T-cell (primary cell): Measurements from ENCODE around the gene ARHGAP24. TPM values are rescaled to one million over a fixed set of nuclear protein-coding genes. Genes with fewer than 3 reads are reported as not detected.

Experiments used
- ATAC-seq, 4 experiments: fragments of 200-7000 bp in 3 of 4; fragments of 150-1000 bp in 1 of 4; cut with Tn5 transposase; replicated peaks in 1 of 4; 1 replicate in 3 of 4; 2 replicates in 1 of 4; pipeline ENCODE4 v1.10.0; 2021; ENCODE audit warnings: moderate library complexity in 3 of 4, mild to moderate bottlenecking in 2 of 4, moderate number of reproducible peaks in 1 of 4
- CTCF ChIA-PET, 2 donors: fragments of 300-600 bp; sonication (Branson Sonifier 250); formaldehyde crosslinking; loops; one replicate each; lab custom pipeline; 2022; ENCODE audit warnings: antibody characterized with exemption in 2 of 2; lab: Charles Lee
- POLR2A ChIA-PET, 2 donors: fragments of 300-600 bp; sonication (Branson Sonifier 250); formaldehyde crosslinking; loops; one replicate each; lab custom pipeline; 2022; ENCODE audit warnings: antibody characterized with exemption in 2 of 2; lab: Charles Lee
- DNase-seq, 35 experiments: peaks; one replicate each; pipeline versions ENCODE4 v3.0.0 to v3.0.0-alpha.2; 2013 to 2023
- H3K27ac ChIP-seq: one replicate; pipeline ENCODE4 v1.5.1; 2013; ENCODE audit warnings: low read length
- H3K27me3 ChIP-seq, 2 experiments: replicated peaks in 1 of 2; 1 replicate in 1 of 2; 2 replicates in 1 of 2; pipeline versions ENCODE4 v1.6.1 to v1.7.0; 2013; ENCODE audit warnings: low read length in 1 of 2, mixed read lengths in 1 of 2; ENCODE audit not compliant: control insufficient read depth in 2 of 2, insufficient read depth in 2 of 2; ENCODE audit errors: extremely low read depth in 1 of 2
- H3K36me3 ChIP-seq, 2 donors: 1 replicate in 1 of 2; 2 replicates in 1 of 2; pipeline versions ENCODE4 v1.6.1 to v1.7.0; 2013; ENCODE audit warnings: low read length in 1 of 2; ENCODE audit not compliant: control insufficient read depth in 2 of 2, insufficient read depth in 1 of 2; ENCODE audit errors: extremely low read depth in 1 of 2
- H3K4me1 ChIP-seq, 2 experiments: 1 replicate in 1 of 2; 2 replicates in 1 of 2; pipeline versions ENCODE4 v1.6.1 to v1.7.0; 2013; ENCODE audit warnings: low read length in 2 of 2, mixed read lengths in 1 of 2; ENCODE audit not compliant: insufficient read depth in 2 of 2, control insufficient read depth in 1 of 2; ENCODE audit errors: extremely low read depth in 1 of 2
- H3K4me3 ChIP-seq, 2 donors: 1 replicate in 1 of 2; 2 replicates in 1 of 2; pipeline versions ENCODE4 v1.5.1 to v1.7.0; 2013; ENCODE audit warnings: mild to moderate bottlenecking in 2 of 2, low read length in 1 of 2, moderate library complexity in 1 of 2; ENCODE audit not compliant: control insufficient read depth in 1 of 2; ENCODE audit errors: extremely low read depth in 1 of 2
- H3K9me3 ChIP-seq: 2 replicates; pipeline ENCODE4 v1.7.0; 2013
- H3K27ac Mint-ChIP-seq, 2 donors: one replicate each; pipeline ENCODE4 v1.8.0; 2020 to 2021; ENCODE audit warnings: mild to moderate bottlenecking in 2 of 2, mixed read lengths in 2 of 2
- H3K27me3 Mint-ChIP-seq, 2 donors: one replicate each; pipeline ENCODE4 v1.8.0; 2021 to 2022; ENCODE audit warnings: mixed read lengths in 2 of 2
- H3K36me3 Mint-ChIP-seq: one replicate; pipeline ENCODE4 v1.8.0; 2021; ENCODE audit warnings: mixed read lengths
- H3K4me1 Mint-ChIP-seq, 3 donors: one replicate each; pipeline ENCODE4 v1.8.0; 2020 to 2022; ENCODE audit warnings: mixed read lengths in 3 of 3, mild to moderate bottlenecking in 1 of 3
- H3K4me3 Mint-ChIP-seq, 3 donors: one replicate each; pipeline ENCODE4 v1.8.0; 2020 to 2022; ENCODE audit warnings: mild to moderate bottlenecking in 3 of 3, mixed read lengths in 3 of 3, moderate library complexity in 3 of 3
- H3K9me3 Mint-ChIP-seq, 3 donors: one replicate each; pipeline ENCODE4 v1.8.0; 2020 to 2022; ENCODE audit warnings: mixed read lengths in 3 of 3
- WGBS: methylation state at CpG from one replicate; pipeline ENCODE4 v1.1.5; 2013; ENCODE audit warnings: missing lambda C conversion rate; ENCODE audit not compliant: insufficient coverage; 5-methylcytosine and 5-hydroxymethylcytosine counted together
- total RNA-seq, 35 experiments: library from RNA in 6 of 35; stranded (reverse) in 6 of 35; fragments of 120-200 nt in 1 of 35; gene quantifications; one replicate each; pipeline versions ENCODE4 v1.2.1 to v1.2.4 and lab custom pipeline; 2013 to 2026

Gene ARHGAP24
- total RNA-seq, 5 donors from 2014 or later (not counting 1 experiment from before 2014, with no cell fraction given): 0.45 to 2.7 (median 1.8) TPM

- H3K27me3 Mint-ChIP-seq: peaks cover 0 to 7% of the 10 kb centered on the region in 2 donors
- WGBS: no CpG with 5 or more reads among the region's 4 CpGs
These were observed 557.6 kb downstream of the ARHGAP24 start for GRCh38 chr4:86032476-86033022.

GRCh38 chr4:86033171-86033570 is 558.2 kb downstream of the ARHGAP24 start:
- no peaks in the 10 kb centered on the region for H3K36me3 ChIP-seq
- ATAC-seq: no peak
- peaks cover 0 to 7% of the 10 kb centered on the region in 2 donors for H3K27me3 Mint-ChIP-seq
- peaks cover 0 to 11% of the 10 kb centered on the region in 2 experiments for H3K4me1 ChIP-seq
- ChIA-PET POLR2A (no interaction called here), CTCF (no interaction called here)
- H3K4me1 Mint-ChIP-seq: no peaks in the 10 kb centered on the region
- H3K9me3 ChIP-seq: no peaks in the 10 kb centered on the region
- H3K27me3 ChIP-seq: no peaks in the 10 kb centered on the region
- no peak overlapping the region for H3K4me3 Mint-ChIP-seq
- H3K36me3 Mint-ChIP-seq: no peaks in the 10 kb centered on the region
- no peak overlapping the region for H3K27ac ChIP-seq
- DNase-seq: no peak
- H3K9me3 Mint-ChIP-seq: no peaks in the 10 kb centered on the region
- H3K4me3 ChIP-seq: no peak overlapping the region
- no peak overlapping the region for H3K27ac Mint-ChIP-seq
- 10% methylated on average over 2 of the region's 4 CpGs for WGBS

More at GRCh38 chr4:86032476-86033022, 557.6 kb downstream of the ARHGAP24 start:
- no peaks in the 10 kb centered on the region for H3K36me3 ChIP-seq
- no peak overlapping the region for H3K4me3 Mint-ChIP-seq
- no peak overlapping the region for H3K27ac Mint-ChIP-seq
- H3K27me3 ChIP-seq: no peaks in the 10 kb centered on the region
- ChIA-PET CTCF (interaction anchor here in 1 of 2 donors (1.2 kb wide), 1 partner anchor 10 kb away, joined by 3 read pairs; no protein-coding TSS in a partner anchor), POLR2A (no interaction called here)
- no peaks in the 10 kb centered on the region for H3K9me3 Mint-ChIP-seq
- H3K4me3 ChIP-seq: no peak overlapping the region
- no peaks in the 10 kb centered on the region for H3K36me3 Mint-ChIP-seq
- peaks cover 0 to 11% of the 10 kb centered on the region in 2 experiments for H3K4me1 ChIP-seq
- no peaks in the 10 kb centered on the region for H3K9me3 ChIP-seq
- H3K4me1 Mint-ChIP-seq: no peaks in the 10 kb centered on the region
- no peak overlapping the region for H3K27ac ChIP-seq
- DNase-seq: no peak
- ATAC-seq: no peak

GRCh38 chr4:86034616-86035015 is 559.7 kb downstream of the ARHGAP24 start:
- Histone ChIP-seq H3K4me1 (peaks cover 0 to 11% of the 10 kb centered on the region in 2 experiments), H3K27me3 (no peaks in the 10 kb centered on the region), H3K27ac (no peak overlapping the region), H3K36me3 (no peaks in the 10 kb centered on the region), H3K4me3 (no peak overlapping the region), H3K9me3 (no peaks in the 10 kb centered on the region)
- H3K4me1 Mint-ChIP-seq: no peaks in the 10 kb centered on the region
- ChIA-PET POLR2A (no interaction called here), CTCF (no interaction called here)
- DNase-seq: no peak
- no peaks in the 10 kb centered on the region for H3K36me3 Mint-ChIP-seq
- H3K9me3 Mint-ChIP-seq: no peaks in the 10 kb centered on the region
- peaks cover 0 to 7% of the 10 kb centered on the region in 2 donors for H3K27me3 Mint-ChIP-seq
- H3K4me3 Mint-ChIP-seq: no peak overlapping the region
- 92% methylated on average over 2 of the region's 2 CpGs for WGBS
- no peak overlapping the region for H3K27ac Mint-ChIP-seq
- ATAC-seq: no peak

- H3K4me1 Mint-ChIP-seq: no peaks in the 10 kb centered on the region
- no peaks in the 10 kb centered on the region for H3K36me3 Mint-ChIP-seq
- H3K36me3 ChIP-seq: no peaks in the 10 kb centered on the region
- ChIA-PET POLR2A (no interaction called here), CTCF (no interaction called here)
- no peak overlapping the region for H3K27ac Mint-ChIP-seq
- DNase-seq: no peak
- ATAC-seq: no peak
- WGBS: 75% methylated on average over 1 of the region's 1 CpG
- H3K4me1 ChIP-seq: peaks cover 0 to 11% of the 10 kb centered on the region in 2 experiments
- H3K4me3 ChIP-seq: no peak overlapping the region
- peaks cover 0 to 7% of the 10 kb centered on the region in 2 donors for H3K27me3 Mint-ChIP-seq
- no peak overlapping the region for H3K4me3 Mint-ChIP-seq
- no peaks in the 10 kb centered on the region for H3K9me3 Mint-ChIP-seq
- H3K27ac ChIP-seq: no peak overlapping the region
- H3K27me3 ChIP-seq: no peaks in the 10 kb centered on the region
- H3K9me3 ChIP-seq: no peaks in the 10 kb centered on the region
These were observed 560.7 kb downstream of the ARHGAP24 start for GRCh38 chr4:86035688-86036087.

- Histone ChIP-seq H3K27ac (no peak overlapping the region), H3K4me3 (no peak overlapping the region), H3K27me3 (no peaks in the 10 kb centered on the region), H3K4me1 (peaks cover 0 to 11% of the 10 kb centered on the region in 2 experiments), H3K36me3 (no peaks in the 10 kb centered on the region), H3K9me3 (no peaks in the 10 kb centered on the region)
- no peak for DNase-seq
- ATAC-seq: no peak
- H3K27ac Mint-ChIP-seq: no peak overlapping the region
- no peaks in the 10 kb centered on the region for H3K4me1 Mint-ChIP-seq
- POLR2A ChIA-PET: interaction anchor here in 1 of 2 donors (0.6 kb wide), 1 partner anchor 51 kb away, joined by 3 read pairs; no protein-coding TSS in a partner anchor
- no peak overlapping the region for H3K4me3 Mint-ChIP-seq
- no peaks in the 10 kb centered on the region for H3K36me3 Mint-ChIP-seq
- WGBS: no CpG with 5 or more reads among the region's 4 CpGs
- CTCF ChIA-PET: interaction anchor here in 1 of 2 donors (0.6 kb wide), 2 partner anchors 513 to 717 kb away, joined by 3 read pairs; no protein-coding TSS in a partner anchor
- H3K27me3 Mint-ChIP-seq: peaks cover 0 to 7% of the 10 kb centered on the region in 2 donors
- H3K9me3 Mint-ChIP-seq: no peaks in the 10 kb centered on the region
These were observed 561.8 kb downstream of the ARHGAP24 start for GRCh38 chr4:86036736-86037135.

GRCh38 chr4:86038037-86038436 is 563.1 kb downstream of the ARHGAP24 start:
- Mint-ChIP-seq H3K36me3 (no peaks in the 10 kb centered on the region), H3K27ac (no peak overlapping the region), H3K27me3 (peaks cover 0 to 4% of the 10 kb centered on the region in 2 donors), H3K4me1 (no peaks in the 10 kb centered on the region), H3K9me3 (no peaks in the 10 kb centered on the region), H3K4me3 (no peak overlapping the region)
- Histone ChIP-seq H3K9me3 (no peaks in the 10 kb centered on the region), H3K4me3 (no peak overlapping the region), H3K36me3 (no peaks in the 10 kb centered on the region), H3K27ac (no peak overlapping the region), H3K4me1 (peaks cover 0 to 8% of the 10 kb centered on the region in 2 experiments), H3K27me3 (no peaks in the 10 kb centered on the region)
- ATAC-seq: no peak
- no peak for DNase-seq
- ChIA-PET CTCF (no interaction called here), POLR2A (no interaction called here)
- WGBS: no CpG with 5 or more reads among the region's 1 CpG
